GM12878 (cell line): ENCODE results near the gene MYT1.

ENCODE experiments used
- POLR2AphosphoS5 ChIP-seq: IDR thresholded peaks from 2 replicates; pipeline ENCODE4 v1.6.1; 2011; ENCODE audit warnings: mild to moderate bottlenecking, low read length, inconsistent platforms
- ZBTB40 ChIP-seq: fragments of 450-650 bp; IDR thresholded peaks from 2 replicates; pipeline ENCODE4 v1.6.1; 2016; ENCODE audit warnings: mild to moderate bottlenecking, moderate library complexity, borderline replicate concordance

DNA sequence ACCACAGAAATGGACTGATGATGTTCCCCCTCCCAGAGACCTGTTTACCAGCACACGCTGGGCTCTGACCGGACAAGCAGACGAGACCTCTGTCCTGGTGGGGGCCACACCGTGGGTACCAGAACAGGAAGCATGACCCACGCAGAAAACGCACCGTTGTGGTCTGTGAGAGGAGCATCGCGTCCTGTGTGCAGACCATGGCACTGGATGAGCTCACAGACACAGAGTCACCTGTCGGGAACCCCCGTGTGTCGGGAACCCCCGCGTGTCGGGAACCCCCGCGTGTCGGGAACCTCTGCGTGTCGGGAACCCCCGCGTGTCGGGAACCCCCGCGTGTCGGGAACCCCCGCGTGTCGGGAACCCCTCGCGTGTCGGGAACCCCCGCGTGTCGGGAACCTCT lies 37.4 kb downstream of the MYT1 start:
- TF ChIP-seq ZBTB40 (no peak), POLR2AphosphoS5 (no peak)
